PC-9 (cell line): ENCODE data around the gene GCK. TPM values are rescaled to one million over a fixed set of nuclear protein-coding genes. Genes with fewer than 3 reads are reported as not detected.

Experiments used
- BruUV-seq: library from RNA; stranded (reverse); fragments of 400-500 nt; replicated peaks from 2 replicates; lab custom pipeline; 2021; lab: Mats Ljungman, UMichigan
- CTCF ChIA-PET: fragments of 300-600 bp; sonication (Branson Sonifier 250); formaldehyde crosslinking; loops from one replicate; lab custom pipeline; 2022; ENCODE audit warnings: antibody characterized with exemption; lab: Charles Lee
- POLR2A ChIA-PET: fragments of 300-600 bp; sonication (Branson Sonifier 250); formaldehyde crosslinking; loops from one replicate; lab custom pipeline; 2022; ENCODE audit warnings: antibody characterized with exemption; ENCODE audit not compliant: unreplicated experiment; lab: Charles Lee
- DNase-seq, 2 experiments: peaks; one replicate each; pipeline versions ENCODE4 v3.0.0 to v3.0.0-alpha.2; 2015 to 2022; ENCODE audit warnings: mixed read lengths in 1 of 2
- H2AFZ ChIP-seq: fragments of 200-600 bp; sonication (generic); 2 replicates; pipeline ENCODE4 v1.8.1; 2017; ENCODE audit warnings: antibody characterized with exemption
- H3F3A ChIP-seq: fragments of 200-600 bp; sonication (generic); 2 replicates; pipeline ENCODE4 v1.8.1; 2017; ENCODE audit warnings: antibody characterized with exemption, mild to moderate bottlenecking, low read depth; ENCODE audit not compliant: insufficient read depth
- H3K27ac ChIP-seq: fragments of 200-600 bp; sonication (generic); 2 replicates; pipeline ENCODE4 v1.6.1; 2016; ENCODE audit warnings: mixed run types
- H3K27me3 ChIP-seq: fragments of 200-600 bp; sonication (generic); 2 replicates; pipeline ENCODE4 v1.6.1; 2016; ENCODE audit warnings: low read depth, mixed run types; ENCODE audit not compliant: insufficient read depth
- H3K36me3 ChIP-seq: fragments of 200-600 bp; sonication (generic); 2 replicates; pipeline ENCODE4 v1.6.1; 2016; ENCODE audit warnings: low read depth, mixed run types
- H3K4me1 ChIP-seq: fragments of 200-600 bp; sonication (generic); replicated peaks from 2 replicates; pipeline ENCODE4 v1.6.1; 2016; ENCODE audit warnings: mixed run types; ENCODE audit not compliant: insufficient read depth
- H3K4me2 ChIP-seq: fragments of 200-600 bp; sonication (generic); 2 replicates; pipeline ENCODE4 v1.6.1; 2017; ENCODE audit warnings: mixed run types
- H3K4me3 ChIP-seq: fragments of 200-600 bp; sonication (generic); 2 replicates; pipeline ENCODE4 v1.6.1; 2016; ENCODE audit warnings: mixed run types
- H3K79me2 ChIP-seq: fragments of 200-600 bp; sonication (generic); 2 replicates; pipeline ENCODE4 v1.6.1; 2017; ENCODE audit warnings: low read depth, mixed run types
- H3K9me2 ChIP-seq: fragments of 200-600 bp; sonication (generic); 2 replicates; pipeline ENCODE4 v1.8.1; 2017; ENCODE audit warnings: mild to moderate bottlenecking; ENCODE audit not compliant: insufficient read depth
- H3K9me3 ChIP-seq: fragments of 200-600 bp; sonication (generic); 2 replicates; pipeline ENCODE4 v1.8.1; 2016; ENCODE audit warnings: low read depth; ENCODE audit not compliant: insufficient read depth
- H4K20me1 ChIP-seq: fragments of 200-600 bp; sonication (generic); 2 replicates; pipeline ENCODE4 v1.8.1; 2017; ENCODE audit not compliant: insufficient read depth
- EZH2 ChIP-seq: fragments of 200-600 bp; sonication (generic); IDR thresholded peaks from 2 replicates; pipeline ENCODE4 v1.8.0; 2017; ENCODE audit warnings: antibody characterized with exemption, low read depth
- intact Hi-C: fragments of 100-400 bp; cut with micrococcal nuclease; formaldehyde crosslinking; loops from one replicate; pipeline ENCODE4 v1.10.0; 2022; ENCODE audit not compliant: unreplicated experiment
- total RNA-seq: library from RNA; stranded (reverse); gene quantifications from 2 replicates; pipeline ENCODE4 v1.2.3, GENCODE V29; 2021
- TF ChIP-seq, protein P1 (sequence below): fragments of 200-600 bp; sonication (generic); conservative IDR thresholded peaks from 2 replicates; pipeline ENCODE4 v1.6.1; 2017; ENCODE audit warnings: mixed run types, antibody characterized with exemption, mild to moderate bottlenecking, moderate library complexity

GCK gene
- total RNA-seq, 1 experiment from 2014 or later = not detected

DNA sequence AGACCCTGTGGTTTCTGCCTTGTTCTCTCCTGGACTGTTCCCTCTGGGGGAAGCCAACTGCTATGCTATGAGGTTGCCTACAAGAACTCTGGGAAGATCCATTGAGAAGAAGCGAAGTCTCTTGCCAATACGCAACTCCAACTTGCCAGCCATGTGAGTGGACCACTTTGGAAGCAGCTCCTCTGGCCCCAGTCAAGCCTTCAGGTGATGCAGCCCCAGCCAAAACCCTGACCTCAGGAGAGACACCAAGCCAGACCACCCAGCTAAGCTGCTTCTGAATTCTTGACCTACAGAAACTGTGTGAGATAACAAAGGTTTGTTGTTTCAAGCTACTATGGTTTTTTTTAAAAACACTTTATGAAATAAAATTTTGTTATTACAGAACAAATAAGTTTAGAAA lies 27.9 kb downstream of the GCK start:
- Histone ChIP-seq H4K20me1 (no peaks in the 10 kb centered on the region), H2AFZ (no peak overlapping the region), H3F3A (peaks cover 20% of the 10 kb centered on the region), H3K4me2 (no peak overlapping the region), H3K9me2 (no peaks in the 10 kb centered on the region), H3K79me2 (no peaks in the 10 kb centered on the region), H3K27me3 (no peaks in the 10 kb centered on the region), H3K9me3 (no peaks in the 10 kb centered on the region), H3K4me1 (peaks cover 25% of the 10 kb centered on the region), H3K27ac (no peak overlapping the region), H3K4me3 (no peak overlapping the region), H3K36me3 (no peaks in the 10 kb centered on the region)
- DNase-seq = no peak
- ChIA-PET POLR2A (no interaction called here), CTCF (no interaction called here)
- TF ChIP-seq, protein P1, sequence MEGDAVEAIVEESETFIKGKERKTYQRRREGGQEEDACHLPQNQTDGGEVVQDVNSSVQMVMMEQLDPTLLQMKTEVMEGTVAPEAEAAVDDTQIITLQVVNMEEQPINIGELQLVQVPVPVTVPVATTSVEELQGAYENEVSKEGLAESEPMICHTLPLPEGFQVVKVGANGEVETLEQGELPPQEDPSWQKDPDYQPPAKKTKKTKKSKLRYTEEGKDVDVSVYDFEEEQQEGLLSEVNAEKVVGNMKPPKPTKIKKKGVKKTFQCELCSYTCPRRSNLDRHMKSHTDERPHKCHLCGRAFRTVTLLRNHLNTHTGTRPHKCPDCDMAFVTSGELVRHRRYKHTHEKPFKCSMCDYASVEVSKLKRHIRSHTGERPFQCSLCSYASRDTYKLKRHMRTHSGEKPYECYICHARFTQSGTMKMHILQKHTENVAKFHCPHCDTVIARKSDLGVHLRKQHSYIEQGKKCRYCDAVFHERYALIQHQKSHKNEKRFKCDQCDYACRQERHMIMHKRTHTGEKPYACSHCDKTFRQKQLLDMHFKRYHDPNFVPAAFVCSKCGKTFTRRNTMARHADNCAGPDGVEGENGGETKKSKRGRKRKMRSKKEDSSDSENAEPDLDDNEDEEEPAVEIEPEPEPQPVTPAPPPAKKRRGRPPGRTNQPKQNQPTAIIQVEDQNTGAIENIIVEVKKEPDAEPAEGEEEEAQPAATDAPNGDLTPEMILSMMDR = no peak
- TF ChIP-seq EZH2 = no peak
- no TSS peak for BruUV-seq
- intact Hi-C loops = loop anchor here (5.0 kb wide), 1 partner anchor 39 kb away; the partner anchor contains the start of gene POLD2

DNA sequence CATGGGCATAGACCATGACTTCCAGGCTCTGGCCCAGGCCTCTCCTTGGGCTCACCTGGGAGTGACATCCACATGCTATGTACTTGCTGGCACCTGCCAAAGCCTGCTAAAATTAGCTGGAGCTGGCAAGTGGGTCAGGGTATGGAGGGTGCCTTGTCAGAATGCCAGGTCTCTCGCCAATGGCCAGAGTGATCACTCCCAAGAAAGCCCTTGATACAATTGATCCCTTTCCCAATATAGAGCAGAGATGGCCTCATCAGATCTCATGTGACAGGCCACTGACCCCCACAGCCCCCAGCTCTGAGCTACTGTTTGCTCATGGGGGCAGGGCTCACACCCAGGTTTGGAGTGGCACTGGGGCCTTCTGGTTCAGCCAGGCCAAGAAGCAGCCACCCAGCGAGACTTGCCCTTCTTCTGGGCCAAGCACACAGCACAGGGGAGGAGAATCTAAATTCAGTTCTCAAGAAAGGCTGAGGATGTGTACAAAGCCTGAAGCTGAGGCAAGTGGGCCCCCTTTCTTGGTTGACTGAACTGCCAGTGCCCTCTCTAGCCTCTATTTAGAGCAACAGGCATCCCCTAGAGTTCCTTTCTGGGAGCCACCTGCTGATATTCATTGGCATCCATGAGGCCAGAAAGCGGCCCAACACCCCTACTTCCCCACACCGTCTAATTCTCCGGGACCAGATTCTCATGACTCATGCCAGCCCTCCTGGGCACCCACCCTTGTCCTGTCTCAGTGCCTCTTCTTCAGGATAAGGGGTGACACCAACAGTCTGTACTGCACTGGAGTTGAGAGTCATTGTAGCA lies 29.2 kb downstream of the GCK start:
- no peaks in the 10 kb centered on the region for H3K27me3 ChIP-seq
- intact Hi-C loops = loop anchor here (5.0 kb wide), 1 partner anchor 38 kb away; the partner anchor contains the start of gene POLD2
- no peaks in the 10 kb centered on the region for H3K9me2 ChIP-seq
- no peak overlapping the region for H2AFZ ChIP-seq
- no peak for TF ChIP-seq EZH2
- TF ChIP-seq, protein P1 = no peak
- ChIA-PET CTCF (no interaction called here), POLR2A (no interaction called here)
- no peaks in the 10 kb centered on the region for H3K36me3 ChIP-seq
- H4K20me1 ChIP-seq = no peaks in the 10 kb centered on the region
- no peaks in the 10 kb centered on the region for H3K9me3 ChIP-seq
- no peak overlapping the region for H3K4me2 ChIP-seq
- H3K79me2 ChIP-seq = no peaks in the 10 kb centered on the region
- no peak overlapping the region for H3K27ac ChIP-seq
- BruUV-seq = no TSS peak
- H3K4me3 ChIP-seq = no peak overlapping the region
- no peak for DNase-seq
- peaks cover 25% of the 10 kb centered on the region for H3K4me1 ChIP-seq
- H3F3A ChIP-seq = peaks cover 20% of the 10 kb centered on the region

DNA sequence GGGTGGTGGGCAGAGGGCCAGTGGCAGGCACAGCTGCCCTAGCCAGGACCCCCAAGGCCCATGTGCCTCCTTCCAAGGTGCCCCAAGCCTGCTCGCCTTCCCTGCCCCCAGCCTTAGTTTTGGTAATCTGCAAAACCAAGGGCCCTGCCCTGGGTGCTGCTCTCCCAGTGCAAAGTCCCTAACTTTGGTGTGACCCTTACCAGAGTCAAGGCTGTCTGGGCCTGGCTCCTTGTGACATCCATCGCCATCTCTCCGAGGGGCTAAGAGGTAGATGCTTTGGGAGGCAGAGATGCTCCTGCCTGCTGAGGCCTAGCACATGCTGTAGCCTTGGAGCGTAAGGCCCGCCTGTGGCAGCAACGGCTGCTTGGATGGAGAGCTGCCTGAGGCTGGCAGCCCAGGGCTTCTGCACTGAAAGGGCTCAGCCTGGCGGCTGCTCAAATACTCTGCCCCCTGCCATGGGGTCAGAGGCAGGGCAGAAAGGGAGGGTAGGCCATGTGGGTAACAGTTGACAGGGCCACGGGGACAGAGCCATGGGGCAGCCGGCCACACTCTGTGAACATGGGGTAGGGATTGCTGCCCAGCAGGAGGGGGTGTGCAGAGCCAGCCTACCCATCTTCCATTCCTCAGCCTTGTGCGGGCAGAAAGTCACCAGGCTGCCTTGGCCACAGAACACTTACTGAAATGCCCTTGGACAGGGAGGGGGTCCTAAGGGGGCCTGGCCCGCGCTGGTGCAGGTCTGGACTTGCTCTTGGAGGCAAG lies 30.2 kb downstream of the GCK start:
- Histone ChIP-seq H3K27me3 (no peaks in the 10 kb centered on the region), H3F3A (peaks cover 15% of the 10 kb centered on the region), H3K4me1 (peaks cover 22% of the 10 kb centered on the region), H3K79me2 (no peaks in the 10 kb centered on the region), H3K4me2 (no peak overlapping the region), H3K4me3 (no peak overlapping the region), H4K20me1 (no peaks in the 10 kb centered on the region), H3K27ac (no peak overlapping the region), H2AFZ (no peak overlapping the region), H3K9me3 (no peaks in the 10 kb centered on the region), H3K36me3 (no peaks in the 10 kb centered on the region), H3K9me2 (no peaks in the 10 kb centered on the region)
- ChIA-PET POLR2A (no interaction called here), CTCF (no interaction called here)
- intact Hi-C loops = no loop called here
- no TSS peak for BruUV-seq
- no peak for DNase-seq
- TF ChIP-seq, protein P1 = no peak
- no peak for TF ChIP-seq EZH2
